ENCODE measurements around the gene MICU1.

The MICU1 gene

DNA sequence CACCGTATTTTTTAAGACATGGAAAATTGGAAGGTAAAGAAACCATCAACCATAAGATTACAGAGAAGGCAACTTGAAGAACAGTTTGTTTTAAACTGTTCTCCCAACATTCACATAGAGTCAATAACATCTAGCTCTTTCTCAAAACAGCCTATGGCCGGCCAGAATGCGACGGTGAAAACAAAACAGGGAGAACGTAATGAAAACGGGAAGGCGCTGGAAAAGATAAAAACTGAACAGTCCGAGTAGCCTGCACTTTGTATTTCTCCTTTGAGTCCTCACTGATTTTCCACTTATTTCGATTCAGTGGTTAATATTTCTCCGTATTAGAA is 637 bp downstream of the MICU1 start:
- no peak for DNase-seq

DNA sequence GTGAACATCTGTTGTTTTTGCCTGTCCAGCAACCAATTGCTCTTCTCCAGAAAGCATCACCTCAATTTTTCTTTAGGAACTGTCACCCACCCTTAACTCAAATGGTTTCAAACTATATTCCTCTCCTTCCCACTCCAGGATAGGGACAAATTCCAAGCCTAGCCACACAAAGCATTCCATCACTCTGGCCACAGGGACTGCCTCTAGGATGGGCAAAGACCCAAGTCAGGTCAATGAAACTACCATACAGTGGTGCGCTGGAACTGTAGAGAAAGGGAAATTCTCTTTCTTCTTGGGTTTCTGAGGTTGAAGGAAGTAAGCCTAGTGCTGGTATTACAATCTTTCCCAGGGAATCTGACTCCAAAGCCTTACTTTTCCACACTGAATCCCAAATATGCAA is 3.6 kb downstream of the MICU1 start:
- no peak for DNase-seq

DNA sequence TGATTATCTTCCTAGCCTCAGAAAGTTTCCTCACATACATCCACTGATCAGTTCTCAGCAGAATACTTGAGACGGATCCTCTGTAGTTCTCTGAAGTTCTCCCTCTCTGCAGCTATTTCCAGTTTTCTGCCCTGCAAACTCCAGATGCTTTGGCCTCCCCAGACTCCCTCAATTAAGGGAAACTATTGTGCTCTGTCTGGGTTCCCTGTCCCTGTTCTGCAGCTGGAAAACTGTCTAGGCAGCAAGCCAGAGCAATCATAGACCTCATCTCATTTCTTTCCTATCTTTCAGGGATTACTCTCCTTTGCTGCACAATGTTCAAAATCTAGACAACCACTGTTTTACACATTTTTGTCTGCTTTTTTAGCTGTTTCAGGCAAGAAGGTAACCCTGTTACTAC is 9.2 kb downstream of the MICU1 start:
- no peak for DNase-seq

- DNase-seq, result no peak
These were observed 9.9 kb downstream of the MICU1 start for GRCh38 chr10:72615970-72616369.

DNA sequence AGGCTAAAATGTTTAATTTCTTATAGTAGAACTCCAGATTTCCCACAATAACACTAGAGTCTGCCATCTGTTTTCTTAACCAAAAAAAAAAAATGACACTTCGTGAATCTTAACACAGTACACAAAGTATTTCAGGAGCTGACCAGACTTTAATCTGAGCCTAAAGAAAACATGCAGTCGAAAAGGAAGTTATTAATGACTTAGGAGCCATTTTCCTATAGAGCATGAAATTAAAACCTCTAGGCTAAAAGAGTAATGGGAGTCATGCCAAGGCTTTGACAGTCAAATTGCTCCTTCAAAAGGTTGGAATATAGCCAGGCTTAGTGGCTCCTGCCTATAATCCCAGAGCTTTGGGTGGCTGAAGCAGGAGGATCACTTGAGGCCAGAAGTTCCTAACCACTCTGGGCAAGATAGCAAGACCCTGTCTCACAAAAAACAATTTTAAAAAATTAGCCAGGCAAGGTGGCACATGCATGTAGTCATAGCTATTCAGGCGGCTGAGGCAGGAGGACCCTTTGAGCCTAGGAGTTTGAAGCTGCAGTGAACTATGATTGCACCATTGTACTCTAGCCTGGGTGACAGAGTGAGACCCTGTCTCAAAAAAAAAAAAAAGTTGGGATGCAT is 13.6 kb downstream of the MICU1 start:
- no peak for DNase-seq

- DNase-seq, result no peak
These were observed 14.1 kb downstream of the MICU1 start for GRCh38 chr10:72611783-72612182.

DNA sequence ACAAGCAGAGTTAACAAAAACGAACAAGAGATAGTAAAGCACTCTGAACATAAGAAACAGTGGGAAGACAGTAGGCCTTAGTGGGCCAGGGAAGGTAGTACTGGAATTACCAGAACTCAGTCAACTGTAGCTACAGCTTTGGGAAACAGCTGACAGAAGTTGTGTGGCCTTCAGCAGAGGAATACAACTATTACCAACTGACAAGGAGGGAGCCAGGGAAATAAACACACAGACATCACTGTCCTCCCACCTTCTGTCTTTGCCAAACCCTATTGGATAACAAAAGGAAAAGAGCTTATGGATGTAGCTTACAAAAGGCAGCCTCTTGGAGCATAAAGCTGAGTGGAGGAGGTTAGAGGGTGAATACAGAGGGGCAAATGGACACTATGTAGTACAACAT is 15.4 kb downstream of the MICU1 start:
- no peak for DNase-seq

DNA sequence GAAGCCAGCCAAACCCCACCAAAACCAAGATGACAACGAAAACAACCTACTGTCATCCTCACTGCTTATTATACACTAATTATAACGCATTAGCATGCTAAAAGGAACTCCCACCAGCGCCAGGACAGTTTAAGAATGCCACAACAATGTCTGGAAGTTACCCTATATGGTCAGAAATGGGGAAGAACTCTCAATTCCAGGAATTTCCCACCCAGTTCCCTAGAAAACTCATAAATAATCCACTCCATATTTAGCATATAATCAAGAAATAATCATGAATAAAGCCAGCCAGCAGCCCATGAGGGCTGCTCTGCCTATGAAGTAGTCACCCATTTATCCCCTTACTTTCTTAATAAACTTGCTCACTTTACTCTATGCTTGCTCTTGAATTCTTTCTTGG is 20.8 kb downstream of the MICU1 start:
- DNase-seq, result no peak

DNA sequence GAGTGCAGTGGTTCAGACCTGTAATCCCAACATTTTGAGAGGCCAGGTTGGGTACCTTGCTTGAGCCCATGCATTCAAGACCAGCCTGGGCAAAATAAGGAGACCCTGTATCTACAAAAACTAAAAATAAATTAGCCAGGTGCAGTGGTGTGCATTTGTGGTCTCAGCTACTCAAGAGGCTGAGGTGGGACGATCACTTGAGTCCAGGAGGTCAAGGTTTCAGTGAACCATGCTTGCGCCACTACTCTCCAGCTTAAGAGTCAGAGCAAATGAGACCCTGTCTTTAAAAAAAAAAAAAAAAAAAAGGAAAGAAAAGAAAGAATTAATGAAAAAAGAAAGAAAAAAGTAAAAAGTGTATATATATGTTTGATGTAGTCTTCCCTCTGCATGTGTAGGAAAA is 24.7 kb downstream of the MICU1 start:
- no peak for DNase-seq

DNA sequence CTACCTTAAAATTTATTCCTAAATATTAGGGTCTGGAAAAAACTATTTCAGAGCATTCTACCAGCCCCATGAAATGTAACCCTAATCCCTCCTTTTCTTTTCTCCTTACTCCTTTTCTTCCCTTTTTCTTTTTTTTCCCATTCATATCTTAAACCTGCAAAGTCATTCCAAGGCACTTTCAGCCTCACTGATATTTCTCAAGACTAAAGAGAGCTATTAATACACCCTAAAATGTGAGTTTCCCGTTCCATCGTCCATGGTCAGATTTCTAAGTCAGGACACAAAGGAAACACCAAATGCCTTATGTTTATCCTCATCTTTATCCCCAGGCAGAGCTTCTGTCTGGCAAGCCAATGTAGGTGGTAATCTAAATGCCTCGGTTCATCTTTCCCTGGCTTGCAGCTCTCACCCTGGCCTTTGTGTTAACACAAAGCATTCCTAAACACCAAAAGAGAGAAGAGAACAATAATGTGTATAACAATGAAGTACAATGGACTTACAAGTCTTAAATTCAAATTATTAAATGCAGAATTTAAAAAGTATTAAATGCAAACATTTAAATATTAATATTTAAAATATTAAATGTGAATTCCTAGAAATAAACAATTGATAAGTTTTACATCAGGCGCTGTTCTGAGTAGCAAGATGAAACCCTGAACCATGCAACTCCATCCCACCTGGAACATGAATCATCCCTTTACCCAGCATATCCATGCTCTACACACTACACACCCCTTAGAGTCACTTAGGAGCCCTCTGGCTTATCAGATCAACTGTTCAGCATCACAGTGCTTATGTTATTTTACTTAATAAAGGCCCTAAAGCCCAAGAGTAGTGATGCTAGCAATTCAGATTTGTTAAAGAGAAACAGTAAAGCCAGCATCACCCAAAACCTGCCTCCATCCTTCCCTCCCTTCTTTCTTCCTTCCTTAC is 26.8 kb downstream of the MICU1 start:
- DNase-seq, result no peak

GRCh38 chr10:72597897-72598296 is 28.0 kb downstream of the MICU1 start:
- no peak for DNase-seq

GRCh38 chr10:72595436-72595835 is 30.4 kb downstream of the MICU1 start:
- no peak for DNase-seq

GRCh38 chr10:72593963-72594362 is 31.9 kb downstream of the MICU1 start:
- no peak for DNase-seq

- no peak for DNase-seq
These were observed 37.6 kb downstream of the MICU1 start for GRCh38 chr10:72588266-72588665.

- no peak for DNase-seq
These were observed 38.3 kb downstream of the MICU1 start for GRCh38 chr10:72587568-72587967.

- DNase-seq, result no peak
These were observed 51.2 kb downstream of the MICU1 start for GRCh38 chr10:72574636-72575035.

DNA sequence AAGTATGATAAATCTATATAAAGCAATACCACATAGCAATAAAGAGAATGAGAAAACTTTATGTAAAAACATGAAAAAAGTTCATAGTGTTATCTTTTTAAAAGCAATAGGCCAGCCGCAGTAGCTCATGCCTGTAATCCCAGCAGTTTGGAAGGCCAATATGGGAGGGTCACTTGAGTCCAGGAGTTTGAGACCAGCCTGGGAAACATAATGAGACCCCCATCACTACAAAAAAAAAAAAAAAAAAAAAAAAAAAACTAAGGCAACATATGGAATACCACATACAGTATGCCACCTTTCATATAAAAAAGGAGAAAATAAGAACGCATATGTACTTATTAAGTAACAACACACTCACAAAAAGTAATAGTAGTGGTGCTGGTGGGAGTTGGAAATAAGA is 52.8 kb downstream of the MICU1 start:
- DNase-seq, result no peak

GRCh38 chr10:72567889-72568640 is 57.8 kb downstream of the MICU1 start:
- no peak for DNase-seq

- no peak for DNase-seq
These were observed 58.5 kb downstream of the MICU1 start for GRCh38 chr10:72567421-72567820.

GRCh38 chr10:72564596-72564995 is 61.3 kb downstream of the MICU1 start:
- no peak for DNase-seq

DNA sequence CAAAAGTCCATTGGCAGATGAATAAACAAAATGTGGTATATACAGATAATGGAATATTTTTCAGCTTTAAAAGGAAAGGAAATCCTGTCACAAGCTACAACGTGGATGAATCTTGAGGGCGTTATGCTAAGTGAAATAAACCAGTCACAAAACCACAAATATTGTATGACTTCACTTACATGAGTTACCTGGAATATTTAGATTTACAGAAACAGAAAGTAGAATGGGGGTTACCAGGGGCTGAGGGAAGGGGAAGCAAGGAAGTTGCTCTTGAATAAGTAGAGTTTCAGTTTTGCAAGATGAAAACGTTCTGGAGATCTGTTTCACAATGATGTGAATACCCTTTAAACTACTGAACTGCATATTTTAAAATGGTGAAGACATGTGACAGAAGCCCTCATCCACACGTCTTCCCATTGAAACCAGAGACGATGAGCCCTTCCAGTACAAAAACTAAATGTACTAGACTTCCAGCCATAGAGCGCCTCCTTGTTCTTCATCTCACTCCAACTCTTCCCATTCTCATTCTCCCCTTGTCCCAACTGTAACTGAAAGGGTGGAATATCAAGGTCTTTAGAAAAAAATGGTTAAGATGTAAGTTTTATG is 62.4 kb downstream of the MICU1 start:
- no peak for DNase-seq

DNA sequence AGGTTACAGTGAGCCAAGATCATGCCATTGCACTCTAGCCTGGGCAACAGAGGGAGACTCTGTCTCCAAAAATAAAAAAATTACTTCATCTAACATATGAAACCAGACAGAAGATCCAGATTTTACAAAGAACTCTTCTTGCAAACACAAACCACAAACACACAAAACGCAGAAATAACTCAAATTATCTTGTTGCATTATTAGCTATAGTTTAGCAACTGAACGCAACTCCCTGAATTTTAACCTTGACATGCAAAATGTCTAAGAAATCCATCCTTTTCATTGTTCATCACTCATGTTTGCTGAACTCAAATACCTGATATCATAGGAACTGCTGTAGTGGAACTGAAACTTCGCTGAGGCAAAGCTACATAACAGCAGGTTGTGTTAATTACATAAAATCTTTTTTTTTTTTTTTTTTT is 64.1 kb downstream of the MICU1 start:
- no peak for DNase-seq

GRCh38 chr10:72557362-72557761 is 68.5 kb downstream of the MICU1 start:
- DNase-seq, result no peak

Measured in activated gamma-delta T cell treated with Interleukin-2 at 50 U/mL for 16 hours (primary cell).